NCI-H460 (cell line): ENCODE results near the gene KITLG. TPM values are rescaled to one million over a fixed set of nuclear protein-coding genes. Genes with fewer than 3 reads are reported as not detected.
"Not testable (repeated sequence)": the region's sequence is repeated elsewhere in the genome, so short reads cannot be mapped to it uniquely, and the experiment has no call there.

Experiments used
- DNase-seq: peaks from one replicate; pipeline ENCODE4 v3.0.0-alpha.2; 2016; ENCODE audit warnings: low read depth; ENCODE audit errors: extremely low read depth
- total RNA-seq: library from RNA; depleted of rRNA; stranded (reverse); fragments of >200 nt; shearing (Covaris generic); gene quantifications from 2 replicates; pipeline ENCODE4 v1.2.3, GENCODE V29; 2014

Gene KITLG
- total RNA-seq, 1 experiment from 2014 or later = 10.5 TPM

GRCh38 chr12:88546226-88546625, 34.0 kb downstream of the KITLG start:
- no peak for DNase-seq

GRCh38 chr12:88544991-88545980, 35.0 kb downstream of the KITLG start:
- DNase-seq = no peak

GRCh38 chr12:88539893-88540292, 40.4 kb downstream of the KITLG start:
- DNase-seq = no peak

- no peak for DNase-seq
Measured at GRCh38 chr12:88538697-88539096, 41.6 kb downstream of the KITLG start.

GRCh38 chr12:88538250-88538649, 42.0 kb downstream of the KITLG start:
- DNase-seq = no peak

GRCh38 chr12:88530868-88531267, 49.4 kb downstream of the KITLG start:
- DNase-seq = no peak

GRCh38 chr12:88529531-88530488, 50.5 kb downstream of the KITLG start:
- DNase-seq = no peak

- DNase-seq = no peak
Measured at GRCh38 chr12:88522961-88523360, 57.3 kb downstream of the KITLG start.

- DNase-seq = no peak
Measured at GRCh38 chr12:88520436-88520820, 59.8 kb downstream of the KITLG start.

- no peak for DNase-seq
Measured at GRCh38 chr12:88519802-88520435, 60.4 kb downstream of the KITLG start.

- DNase-seq = no peak
Measured at GRCh38 chr12:88518863-88519403, 61.3 kb downstream of the KITLG start.

GRCh38 chr12:88516811-88517210, 63.5 kb downstream of the KITLG start:
- DNase-seq = no peak

GRCh38 chr12:88510843-88511242, 69.4 kb downstream of the KITLG start:
- no peak for DNase-seq

- no peak for DNase-seq
Measured at GRCh38 chr12:88509851-88510250, 70.4 kb downstream of the KITLG start.

GRCh38 chr12:88509347-88509746, 70.9 kb downstream of the KITLG start:
- DNase-seq = no peak

- not testable (repeated sequence) for DNase-seq
Measured at GRCh38 chr12:88507851-88508250, 72.4 kb downstream of the KITLG start.

- DNase-seq = no peak
Measured at GRCh38 chr12:88507270-88507669, 73.0 kb downstream of the KITLG start.

- no peak for DNase-seq
Measured at GRCh38 chr12:88505696-88506095, 74.6 kb downstream of the KITLG start.

- DNase-seq = no peak
Measured at GRCh38 chr12:88503281-88503703, 77.0 kb downstream of the KITLG start.
